ENCODE data around the gene STAG3.

- TF ChIP-seq EZH2 (IDR thresholded peaks at IDR 0.05; ENCODE audit: borderline replicate concordance, insufficient read depth, low read depth, low read length, poor library complexity, severe bottlenecking), result no peak
- TF ChIP-seq CTCF (IDR thresholded peaks at IDR 0.05), result no peak
Measured at GRCh38 chr7:100160067-100160466, 17.7 kb upstream of the STAG3 start.
